HEK293 (cell line): ENCODE measurements around the gene CNPY1.
A peak's percentile ranks its signal among the peaks of the same experiment; 100 is the strongest.

Experiments
- CTCF ChIA-PET: fragments of 350-600 bp; formaldehyde crosslinking; extraction: SDS; loops from one replicate; lab custom pipeline; 2021; ENCODE audit warnings: antibody characterized with exemption; lab: Yijun Ruan, JAX
- POLR2A ChIA-PET: fragments of 300-600 bp; formaldehyde crosslinking; extraction: SDS; loops from one replicate; lab custom pipeline; 2020; ENCODE audit warnings: antibody characterized with exemption, inconsistent platforms; lab: Yijun Ruan, JAX
- H3K27ac ChIP-seq: fragments of 200-500 bp; sonication (Bioruptor generic); 2 replicates; pipeline ENCODE4 v1.5.1; 2014; ENCODE audit warnings: low read depth, low read length, control low read depth, inconsistent platforms; ENCODE audit errors: extremely low read depth
- H3K36me3 ChIP-seq, 2 experiments: fragments of 200-500 bp in 1 of 2; sonication (Bioruptor generic) in 1 of 2; 1 replicate in 1 of 2; 2 replicates in 1 of 2; pipeline ENCODE4 v1.5.1; 2014 to 2017; ENCODE audit warnings: inconsistent platforms in 2 of 2, low read length in 2 of 2; ENCODE audit not compliant: control insufficient read depth in 2 of 2, insufficient read depth in 1 of 2
- H3K4me1 ChIP-seq: fragments of 200-500 bp; sonication (Bioruptor generic); 2 replicates; pipeline ENCODE4 v1.5.1; 2014; ENCODE audit warnings: mild to moderate bottlenecking, low read length, inconsistent platforms; ENCODE audit not compliant: control insufficient read depth, insufficient read depth
- H3K4me3 ChIP-seq: 2 replicates; pipeline ENCODE4 v1.5.1; 2011; ENCODE audit warnings: low read depth, mild to moderate bottlenecking, control low read depth, low read length, moderate library complexity
- H3K9me3 ChIP-seq: fragments of 200-500 bp; sonication (Bioruptor generic); 2 replicates; pipeline ENCODE4 v1.5.1; 2014; ENCODE audit warnings: low read depth, low read length, inconsistent platforms; ENCODE audit not compliant: control insufficient read depth, insufficient read depth
- KLF1 ChIP-seq: fragments of 450-650 bp; formaldehyde crosslinking; IDR thresholded peaks from 2 replicates; pipeline ENCODE4 v1.5.1; 2016; ENCODE audit warnings: missing biosample characterization, missing genetic modification characterization
- PRDM1 ChIP-seq: fragments of 450-650 bp; formaldehyde crosslinking; IDR thresholded peaks from 2 replicates; pipeline ENCODE4; 2016; ENCODE audit warnings: missing biosample characterization, missing genetic modification characterization
- TCF7L2 ChIP-seq: IDR thresholded peaks from 2 replicates; pipeline ENCODE4 v1.6.1; 2011; ENCODE audit warnings: low read depth, mild to moderate bottlenecking, inconsistent platforms, low read length, moderate library complexity, borderline replicate concordance
- TRIM28 ChIP-seq: IDR thresholded peaks from 2 replicates; pipeline ENCODE4 v1.6.1; 2011; ENCODE audit warnings: low read length, control low read depth, borderline replicate concordance
- ZBTB20 ChIP-seq: fragments of 450-650 bp; formaldehyde crosslinking; IDR thresholded peaks from 2 replicates; pipeline ENCODE4 v1.5.1; 2016; ENCODE audit warnings: missing biosample characterization, missing genetic modification characterization
- ZNF157 ChIP-seq: fragments of 450-650 bp; formaldehyde crosslinking; IDR thresholded peaks from 2 replicates; pipeline ENCODE4 v1.5.1; 2016; ENCODE audit warnings: missing biosample characterization, missing genetic modification characterization
- ZNF211 ChIP-seq: fragments of 450-650 bp; formaldehyde crosslinking; IDR thresholded peaks from 2 replicates; pipeline ENCODE4 v1.5.1; 2016; ENCODE audit warnings: low read depth, missing biosample characterization, missing genetic modification characterization
- ZNF214 ChIP-seq: fragments of 450-650 bp; formaldehyde crosslinking; IDR thresholded peaks from 2 replicates; pipeline ENCODE4 v1.5.1; 2017; ENCODE audit warnings: missing biosample characterization, mild to moderate bottlenecking, missing genetic modification characterization, borderline replicate concordance
- ZNF24 ChIP-seq: fragments of 450-650 bp; formaldehyde crosslinking; IDR thresholded peaks from 2 replicates; pipeline ENCODE4 v1.5.1; 2016; ENCODE audit warnings: missing biosample characterization, missing genetic modification characterization
- ZNF292 ChIP-seq: fragments of 450-650 bp; formaldehyde crosslinking; IDR thresholded peaks from 2 replicates; pipeline ENCODE4 v1.5.1; 2016; ENCODE audit warnings: low read depth, missing biosample characterization, missing genetic modification characterization, borderline replicate concordance
- ZNF302 ChIP-seq: fragments of 450-650 bp; formaldehyde crosslinking; IDR thresholded peaks from 2 replicates; pipeline ENCODE4 v1.5.1; 2016; ENCODE audit warnings: missing biosample characterization, missing genetic modification characterization, low read depth
- ZNF335 ChIP-seq: fragments of 450-650 bp; formaldehyde crosslinking; conservative IDR thresholded peaks from 2 replicates; pipeline ENCODE4 v1.5.1; 2016; ENCODE audit warnings: missing biosample characterization, missing genetic modification characterization
- ZNF48 ChIP-seq: fragments of 450-650 bp; formaldehyde crosslinking; IDR thresholded peaks from 2 replicates; pipeline ENCODE4 v1.5.1; 2016; ENCODE audit warnings: missing biosample characterization, missing genetic modification characterization
- ZNF510 ChIP-seq: fragments of 450-650 bp; formaldehyde crosslinking; IDR thresholded peaks from 2 replicates; pipeline ENCODE4 v1.5.1; 2018; ENCODE audit warnings: mild to moderate bottlenecking, missing genetic modification characterization, missing biosample characterization; ENCODE audit not compliant: insufficient replicate concordance
- ZNF514 ChIP-seq: fragments of 450-650 bp; formaldehyde crosslinking; IDR thresholded peaks from 2 replicates; pipeline ENCODE4 v1.5.1; 2016; ENCODE audit warnings: missing biosample characterization, missing genetic modification characterization
- ZNF529 ChIP-seq: fragments of 450-650 bp; formaldehyde crosslinking; IDR thresholded peaks from 2 replicates; pipeline ENCODE4 v1.5.1; 2017; ENCODE audit warnings: missing genetic modification characterization, missing biosample characterization; ENCODE audit not compliant: insufficient replicate concordance
- ZNF549 ChIP-seq: fragments of 450-650 bp; IDR thresholded peaks from 2 replicates; pipeline ENCODE4 v1.5.1; 2018; ENCODE audit warnings: missing biosample characterization, missing genetic modification characterization, mild to moderate bottlenecking, inconsistent platforms, moderate library complexity
- ZNF629 ChIP-seq: fragments of 450-650 bp; formaldehyde crosslinking; IDR thresholded peaks from 2 replicates; pipeline ENCODE4 v1.5.1; 2017; ENCODE audit warnings: missing biosample characterization, missing genetic modification characterization
- ZNF664 ChIP-seq: fragments of 450-650 bp; formaldehyde crosslinking; IDR thresholded peaks from 2 replicates; pipeline ENCODE4 v1.5.1; 2016; ENCODE audit warnings: missing biosample characterization, missing genetic modification characterization
- ZNF704 ChIP-seq: fragments of 450-650 bp; formaldehyde crosslinking; IDR thresholded peaks from 2 replicates; pipeline ENCODE4 v1.5.1; 2016; ENCODE audit warnings: missing biosample characterization, missing genetic modification characterization
- ZSCAN30 ChIP-seq: fragments of 450-650 bp; IDR thresholded peaks from 2 replicates; pipeline ENCODE4 v1.5.1; 2018; ENCODE audit warnings: missing biosample characterization, mild to moderate bottlenecking, missing genetic modification characterization, moderate library complexity
- ZXDB ChIP-seq: fragments of 450-650 bp; formaldehyde crosslinking; IDR thresholded peaks from 2 replicates; pipeline ENCODE4 v1.5.1; 2016; ENCODE audit warnings: missing biosample characterization, missing genetic modification characterization
- TF ChIP-seq, protein P1 (sequence below): fragments of 450-650 bp; IDR thresholded peaks from 2 replicates; pipeline ENCODE4 v1.5.1; 2018; ENCODE audit warnings: missing biosample characterization, mild to moderate bottlenecking, missing genetic modification characterization
- TF ChIP-seq, protein P2 (sequence below): fragments of 450-650 bp; formaldehyde crosslinking; IDR thresholded peaks from 2 replicates; pipeline ENCODE4 v1.5.1; 2017; ENCODE audit warnings: missing biosample characterization, missing genetic modification characterization

Gene CNPY1

DNA sequence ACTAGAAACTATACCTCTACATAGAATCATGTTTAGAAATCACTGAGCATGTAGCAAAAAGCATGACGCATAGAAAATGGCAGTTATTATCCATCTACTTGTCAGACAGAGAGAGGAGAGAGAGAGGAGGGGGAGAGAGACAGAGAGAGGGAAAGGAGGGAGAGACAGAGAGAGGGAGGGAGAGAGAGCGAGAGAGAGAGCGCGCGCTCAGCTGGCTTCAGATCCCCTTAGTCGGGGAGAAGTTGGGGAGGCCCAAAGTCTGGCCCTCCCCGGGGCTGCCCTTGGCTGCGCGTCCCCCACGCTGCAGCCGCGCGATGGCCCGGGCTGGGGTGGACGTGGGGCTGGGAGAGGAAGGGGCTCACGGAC, 37.0 kb downstream of the CNPY1 start (continued):
- TF ChIP-seq KLF1 (tag by site-specific recombination) (no peak), ZBTB20 (tag by site-specific recombination) (no peak)

DNA sequence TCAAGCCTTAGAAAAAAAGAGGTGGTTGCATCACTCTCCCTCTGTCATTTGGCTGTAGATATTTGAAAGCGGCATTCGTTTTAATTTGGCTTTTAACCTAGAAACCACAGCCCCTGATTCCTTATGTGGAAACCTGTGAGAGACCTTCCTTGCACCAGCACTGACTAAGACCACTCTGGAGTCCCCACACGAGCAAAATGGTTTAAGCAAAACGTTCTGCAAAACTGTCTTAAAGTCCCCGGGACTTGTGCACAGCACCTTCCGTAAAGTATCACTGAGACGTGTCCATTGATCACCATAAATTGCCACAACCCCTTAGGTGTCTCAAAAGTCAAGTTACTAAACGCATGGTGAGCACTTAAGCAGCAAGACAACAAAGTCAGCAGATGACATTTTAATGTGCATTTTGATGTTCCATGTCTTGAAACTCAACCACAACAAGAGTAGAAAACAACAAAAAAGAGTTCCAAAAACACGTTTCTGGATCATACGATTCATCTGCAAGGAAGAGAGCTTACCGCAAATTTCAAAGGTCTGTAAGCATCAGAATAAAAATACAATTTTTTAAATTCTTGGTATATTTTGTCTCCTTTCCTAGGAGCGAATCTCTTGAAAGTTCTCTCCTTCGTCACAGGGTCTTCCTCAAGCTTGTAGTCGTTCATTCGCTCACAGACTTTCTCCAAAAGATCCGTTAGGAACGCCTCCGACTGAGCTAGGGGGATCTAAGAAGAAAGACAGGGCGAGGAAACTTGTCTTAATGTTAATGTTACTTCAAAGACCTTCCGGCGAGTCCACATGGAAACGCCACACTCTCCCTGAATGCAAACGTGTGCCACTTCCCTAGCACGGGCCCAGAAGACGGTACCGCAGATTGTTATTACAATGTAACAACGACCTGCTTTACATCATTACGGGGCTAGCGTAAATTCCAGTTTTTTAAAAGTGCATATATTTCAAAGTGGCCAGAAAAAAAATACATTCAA, 37.7 kb downstream of the CNPY1 start:
- Histone ChIP-seq H3K27ac (no peak overlapping the region), H3K36me3 (no peaks in the 10 kb centered on the region), H3K4me1 (0 out of 2 replicates have a peak, but pooled peaks cover 2% of the 10 kb centered on the region), H3K4me3 (no peak overlapping the region), H3K9me3 (no peaks in the 10 kb centered on the region)
- ChIA-PET CTCF (no interaction called here), POLR2A (no interaction called here)
- TF ChIP-seq ZNF211 (tag by site-specific recombination), result no peak
- peak; percentile 46; the same call in 1 of the 2 replicates for TF ChIP-seq TCF7L2
- no peak for TF ChIP-seq ZNF335 (tag by site-specific recombination)
- no peak for TF ChIP-seq ZNF704

GRCh38 chr7:155507576-155507975, 38.8 kb downstream of the CNPY1 start:
- ChIA-PET POLR2A (no interaction called here), CTCF (interaction anchor here (0.6 to 1.5 kb wide), 4 partner anchors 28 to 1876 kb away, joined by 3 to 4 read pairs (median 3); no protein-coding TSS in a partner anchor)
- H3K27ac ChIP-seq, result no peak overlapping the region
- H3K9me3 ChIP-seq, result no peaks in the 10 kb centered on the region
- TF ChIP-seq ZNF335 (tag by site-specific recombination) (0 out of 2 replicates have a peak, but pooled peaks have one; percentile 8), TRIM28 (no peak)
- H3K4me3 ChIP-seq, result no peak overlapping the region
- H3K4me1 ChIP-seq, result 0 out of 2 replicates have a peak, but pooled peaks cover 2% of the 10 kb centered on the region
- H3K36me3 ChIP-seq, result no peaks in the 10 kb centered on the region

- H3K36me3 ChIP-seq, result no peaks in the 10 kb centered on the region
- H3K4me3 ChIP-seq, result no peak overlapping the region
- H3K4me1 ChIP-seq, result 0 out of 2 replicates have a peak, but pooled peaks cover 2% of the 10 kb centered on the region
- H3K9me3 ChIP-seq, result no peaks in the 10 kb centered on the region
- CTCF ChIA-PET, result interaction anchor here (0.6 to 1.5 kb wide), 3 partner anchors 28 to 260 kb away, joined by 3 to 4 read pairs (median 3); no protein-coding TSS in a partner anchor
- H3K27ac ChIP-seq, result no peak overlapping the region
- POLR2A ChIA-PET, result no interaction called here
- TF ChIP-seq ZNF292 (tag by site-specific recombination), result no peak
- no peak for TF ChIP-seq ZXDB
- TF ChIP-seq ZNF157, result no peak
- no peak for TF ChIP-seq ZNF302 (tag by site-specific recombination)
- no peak for TF ChIP-seq ZNF514 (tag by site-specific recombination)
- TF ChIP-seq, protein P1, sequence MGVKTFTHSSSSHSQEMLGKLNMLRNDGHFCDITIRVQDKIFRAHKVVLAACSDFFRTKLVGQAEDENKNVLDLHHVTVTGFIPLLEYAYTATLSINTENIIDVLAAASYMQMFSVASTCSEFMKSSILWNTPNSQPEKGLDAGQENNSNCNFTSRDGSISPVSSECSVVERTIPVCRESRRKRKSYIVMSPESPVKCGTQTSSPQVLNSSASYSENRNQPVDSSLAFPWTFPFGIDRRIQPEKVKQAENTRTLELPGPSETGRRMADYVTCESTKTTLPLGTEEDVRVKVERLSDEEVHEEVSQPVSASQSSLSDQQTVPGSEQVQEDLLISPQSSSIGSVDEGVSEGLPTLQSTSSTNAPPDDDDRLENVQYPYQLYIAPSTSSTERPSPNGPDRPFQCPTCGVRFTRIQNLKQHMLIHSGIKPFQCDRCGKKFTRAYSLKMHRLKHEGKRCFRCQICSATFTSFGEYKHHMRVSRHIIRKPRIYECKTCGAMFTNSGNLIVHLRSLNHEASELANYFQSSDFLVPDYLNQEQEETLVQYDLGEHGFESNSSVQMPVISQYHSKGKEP (tag by site-specific recombination), result peak; percentile 26; the same call in 1 of the 2 replicates
- TF ChIP-seq PRDM1 (tag by site-specific recombination), result peak; percentile 88
- no peak for TF ChIP-seq ZNF214 (tag by site-specific recombination)
- TF ChIP-seq ZNF529, result no peak
- TF ChIP-seq ZSCAN30, result no peak
- no peak for TF ChIP-seq ZNF664 (tag by site-specific recombination)
- TF ChIP-seq, protein P2, sequence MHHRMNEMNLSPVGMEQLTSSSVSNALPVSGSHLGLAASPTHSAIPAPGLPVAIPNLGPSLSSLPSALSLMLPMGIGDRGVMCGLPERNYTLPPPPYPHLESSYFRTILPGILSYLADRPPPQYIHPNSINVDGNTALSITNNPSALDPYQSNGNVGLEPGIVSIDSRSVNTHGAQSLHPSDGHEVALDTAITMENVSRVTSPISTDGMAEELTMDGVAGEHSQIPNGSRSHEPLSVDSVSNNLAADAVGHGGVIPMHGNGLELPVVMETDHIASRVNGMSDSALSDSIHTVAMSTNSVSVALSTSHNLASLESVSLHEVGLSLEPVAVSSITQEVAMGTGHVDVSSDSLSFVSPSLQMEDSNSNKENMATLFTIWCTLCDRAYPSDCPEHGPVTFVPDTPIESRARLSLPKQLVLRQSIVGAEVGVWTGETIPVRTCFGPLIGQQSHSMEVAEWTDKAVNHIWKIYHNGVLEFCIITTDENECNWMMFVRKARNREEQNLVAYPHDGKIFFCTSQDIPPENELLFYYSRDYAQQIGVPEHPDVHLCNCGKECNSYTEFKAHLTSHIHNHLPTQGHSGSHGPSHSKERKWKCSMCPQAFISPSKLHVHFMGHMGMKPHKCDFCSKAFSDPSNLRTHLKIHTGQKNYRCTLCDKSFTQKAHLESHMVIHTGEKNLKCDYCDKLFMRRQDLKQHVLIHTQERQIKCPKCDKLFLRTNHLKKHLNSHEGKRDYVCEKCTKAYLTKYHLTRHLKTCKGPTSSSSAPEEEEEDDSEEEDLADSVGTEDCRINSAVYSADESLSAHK, result no peak
- no peak for TF ChIP-seq ZNF629
- TF ChIP-seq ZNF549, result no peak
- TF ChIP-seq ZNF510 (tag by site-specific recombination), result no peak
- TF ChIP-seq ZNF24, result no peak
- no peak for TF ChIP-seq ZNF48 (tag by site-specific recombination)
These were observed 39.5 kb downstream of the CNPY1 start for GRCh38 chr7:155506854-155507337.
